Stimulated activated naive CD8-positive, alpha-beta T cell treated with anti-CD3 and anti-CD28 coated beads, Interleukin-15, Interleukin-2, amounts not matched to agents 100 U/mL and 50 U/mL, for 24 hours (primary cell): ENCODE data around the gene CCDC27.

ENCODE experiments used
- ATAC-seq: fragments of 150-1000 bp; cut with Tn5 transposase; one replicate; pipeline ENCODE4 v1.10.0; 2021
- DNase-seq: peaks from one replicate; pipeline ENCODE4 v3.0.0; 2021

Gene CCDC27

DNA sequence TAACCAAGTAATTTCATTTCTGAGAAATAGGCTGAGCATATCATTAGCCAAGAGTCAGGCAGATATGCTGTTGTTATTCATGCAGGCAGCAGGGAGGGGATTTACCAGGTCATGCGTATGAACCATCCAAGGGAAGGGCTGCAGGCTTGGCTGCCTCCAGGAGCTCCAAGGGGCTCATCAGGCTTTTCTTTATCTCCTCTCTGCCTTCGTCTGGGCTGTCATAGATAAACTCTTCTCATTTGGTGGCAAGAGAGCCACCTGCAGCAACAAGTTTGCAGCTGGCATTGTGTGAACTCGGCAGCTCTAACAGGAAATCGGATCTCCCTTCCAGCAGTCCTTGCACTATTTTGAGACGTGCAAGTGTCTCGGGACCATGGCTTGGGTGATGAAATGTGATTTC, 7.5 kb downstream of the CCDC27 start:
- ATAC-seq (no peak), DNase-seq (no peak)

- DNase-seq = no peak
- ATAC-seq = no peak
These were observed 9.2 kb downstream of the CCDC27 start for GRCh38 chr1:3761296-3762010.

DNA sequence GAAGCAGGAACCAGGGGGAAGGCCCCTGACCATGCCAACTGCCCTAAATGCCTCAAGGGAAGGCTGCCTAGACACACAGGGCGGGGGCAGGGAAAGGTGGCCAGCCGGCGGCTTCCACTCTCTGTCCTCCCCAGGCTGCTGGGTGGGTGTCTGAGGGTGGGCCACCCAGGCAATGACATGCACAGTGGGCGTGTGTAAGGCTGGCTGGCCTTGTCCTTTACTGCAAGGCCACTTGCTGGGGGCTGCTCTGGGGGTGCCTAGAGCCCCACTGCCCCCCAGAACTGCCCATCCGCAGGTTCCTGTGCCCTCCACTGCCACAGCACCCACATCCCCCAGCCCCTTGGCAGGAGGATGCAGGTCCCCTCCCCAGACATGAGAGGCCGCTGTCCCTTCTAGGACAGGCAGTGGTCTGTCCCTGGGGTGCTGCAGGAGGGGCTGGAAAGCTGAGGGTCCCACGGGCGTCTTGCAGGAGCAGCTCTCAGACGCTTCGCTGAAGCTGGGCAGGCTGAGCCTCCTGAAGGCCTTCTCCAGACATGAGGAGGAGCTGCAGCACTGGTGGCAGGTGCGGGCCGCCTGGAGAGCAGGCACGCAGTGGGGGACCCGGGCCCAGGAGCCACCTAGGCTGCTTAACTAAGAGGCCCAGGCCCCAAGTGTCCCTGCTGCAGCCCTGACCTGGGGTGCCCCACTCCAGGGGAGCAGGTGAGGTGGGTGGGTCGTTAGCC, 10.1 kb downstream of the CCDC27 start:
- DNase-seq = no peak
- no peak for ATAC-seq

- ATAC-seq (no peak), DNase-seq (no peak)
These were observed 10.6 kb downstream of the CCDC27 start for GRCh38 chr1:3762873-3763228.

- ATAC-seq (no peak), DNase-seq (no peak)
These were observed 11.3 kb downstream of the CCDC27 start for GRCh38 chr1:3763351-3764125.

DNA sequence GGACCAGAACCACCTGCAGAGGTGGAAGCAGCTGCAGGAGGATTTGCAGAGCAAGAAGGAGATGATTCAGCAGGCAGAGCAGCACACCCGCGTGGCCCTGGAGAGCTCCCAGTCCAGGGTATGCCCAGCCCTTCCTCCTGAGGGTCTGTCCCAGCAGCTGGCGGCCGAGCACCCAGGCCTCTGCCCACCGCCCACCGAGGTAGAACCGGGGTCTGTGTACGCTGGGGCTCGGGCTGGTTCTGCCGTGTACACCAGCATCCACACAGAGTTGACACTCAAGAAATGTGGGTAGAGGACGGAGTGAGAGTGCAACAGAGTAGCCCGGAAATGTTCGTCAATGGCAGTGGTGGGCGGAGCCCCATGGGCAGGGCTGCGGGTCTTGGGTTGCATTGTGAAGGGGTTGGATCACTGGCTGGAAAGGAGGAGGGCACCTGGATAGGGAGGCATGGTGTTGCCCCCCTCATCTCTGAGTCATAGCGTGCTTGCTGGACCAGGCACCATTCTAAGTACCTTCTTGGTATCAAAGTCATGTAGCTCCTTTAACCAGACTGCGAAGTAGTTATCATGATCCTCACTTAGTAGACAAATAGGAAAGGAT, 15.2 kb downstream of the CCDC27 start:
- no peak for DNase-seq
- no peak for ATAC-seq

DNA sequence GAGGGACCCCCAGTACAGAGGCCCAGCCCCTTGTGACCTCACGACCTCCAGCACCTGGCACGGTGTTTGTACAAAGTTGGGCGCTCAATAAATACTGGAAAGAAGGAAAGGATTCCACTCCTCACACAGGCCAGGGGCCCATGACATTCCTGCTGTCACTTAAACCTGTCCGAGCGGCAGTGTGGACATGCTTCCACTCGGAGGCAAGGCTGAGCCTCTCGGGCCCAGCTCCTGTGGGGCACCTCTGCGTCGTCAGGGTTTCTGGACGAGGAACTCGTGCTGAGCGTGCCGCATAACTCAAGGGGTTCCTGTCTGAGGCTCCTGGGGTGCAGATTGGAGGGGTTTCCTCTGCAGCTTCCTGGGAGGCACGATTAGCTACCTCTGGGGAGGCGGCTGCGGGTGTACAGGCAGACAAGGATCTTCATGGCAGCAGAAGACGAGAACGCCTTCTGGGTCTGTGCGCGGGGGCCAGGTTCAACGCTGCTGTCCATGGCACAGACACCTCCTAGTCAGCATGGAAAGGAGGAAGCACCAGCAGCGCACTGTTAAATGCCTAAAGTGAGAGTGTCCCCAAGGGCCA, 16.7 kb downstream of the CCDC27 start:
- ATAC-seq = no peak
- no peak for DNase-seq

GRCh38 chr1:3770047-3770765, 18.0 kb downstream of the CCDC27 start:
- ATAC-seq (no peak), DNase-seq (no peak)

- ATAC-seq (no peak), DNase-seq (no peak)
These were observed 19.1 kb downstream of the CCDC27 start for GRCh38 chr1:3771108-3772026.

DNA sequence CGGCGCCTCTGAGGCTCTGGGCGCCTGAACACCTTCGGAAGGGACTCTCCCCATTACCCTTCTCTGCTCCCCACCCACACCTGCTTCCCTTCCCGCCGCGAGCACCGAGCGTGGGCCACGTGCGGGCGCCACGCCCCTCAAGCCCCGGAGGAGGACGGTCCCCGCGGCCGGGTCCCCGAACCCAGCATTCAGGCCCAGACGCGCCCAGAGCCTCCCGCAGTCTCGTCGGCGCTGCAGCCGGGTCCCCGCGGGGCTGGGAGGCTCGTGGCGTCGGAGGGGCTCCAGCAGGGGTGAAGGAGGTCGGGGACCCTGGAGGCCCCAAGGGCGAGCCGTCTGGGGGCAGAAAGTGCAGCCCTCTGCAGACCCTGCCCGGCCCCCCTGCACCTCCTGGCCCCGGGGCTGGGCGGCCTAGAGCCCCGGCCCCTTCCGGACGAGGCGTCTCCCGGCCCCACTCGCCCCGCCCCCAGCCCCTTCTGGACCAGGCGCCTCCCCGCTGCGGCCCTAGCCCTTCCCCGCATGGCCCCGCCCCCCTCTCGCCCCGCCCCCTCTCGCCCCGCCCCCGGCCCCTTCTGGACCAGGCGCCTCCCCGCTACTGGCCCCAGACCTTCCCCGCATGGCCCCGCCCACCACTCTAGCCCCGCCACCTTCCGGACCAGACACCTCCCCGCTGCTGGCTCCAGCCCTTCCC, 19.9 kb downstream of the CCDC27 start:
- DNase-seq (peak; percentile 90), ATAC-seq (peak; percentile 81)

- no peak for DNase-seq
- ATAC-seq = no peak
These were observed 20.7 kb downstream of the CCDC27 start, which contains the start of gene SMIM1 for GRCh38 chr1:3772715-3773571. Gene SMIM1 (plus strand): TSS chr1:3772749. CDS start chr1:3775374, 2,625 bp downstream.

GRCh38 chr1:3773572-3774275, 21.5 kb downstream of the CCDC27 start:
- ATAC-seq (no peak), DNase-seq (no peak)

DNA sequence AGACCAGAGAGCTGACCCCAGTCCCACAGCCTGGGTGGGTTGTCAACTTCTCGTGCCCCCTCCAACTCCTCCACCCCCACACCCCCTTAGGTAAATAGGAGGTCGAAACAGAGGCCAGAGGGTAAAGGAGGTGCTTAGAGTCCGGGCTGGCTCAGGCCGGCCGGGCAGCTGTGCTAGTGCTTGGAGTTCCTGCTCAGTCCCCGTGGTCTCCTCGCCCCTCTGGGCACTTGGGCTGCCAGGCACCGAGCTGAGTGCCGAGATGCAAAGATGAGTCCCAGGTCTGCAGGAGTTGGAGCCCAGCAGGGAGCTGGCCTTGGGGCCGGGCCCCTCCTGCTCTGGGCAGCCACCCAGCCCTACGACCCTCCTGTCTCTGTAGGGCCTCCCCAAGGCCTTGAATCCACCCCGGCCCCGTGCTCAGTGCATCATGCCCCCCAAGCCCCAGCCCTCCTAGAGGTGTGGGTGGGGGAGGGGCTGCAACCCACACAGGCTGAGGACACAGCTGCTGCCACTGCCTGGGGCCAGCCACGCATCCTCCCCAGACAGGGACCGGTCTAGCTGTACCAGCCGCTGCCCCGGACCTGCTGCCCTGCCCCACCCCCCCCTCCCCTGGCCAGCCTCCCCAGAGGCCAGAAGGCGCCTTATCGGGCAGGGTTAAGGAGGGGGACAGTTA, 22.2 kb downstream of the CCDC27 start:
- ATAC-seq (no peak), DNase-seq (no peak)

DNA sequence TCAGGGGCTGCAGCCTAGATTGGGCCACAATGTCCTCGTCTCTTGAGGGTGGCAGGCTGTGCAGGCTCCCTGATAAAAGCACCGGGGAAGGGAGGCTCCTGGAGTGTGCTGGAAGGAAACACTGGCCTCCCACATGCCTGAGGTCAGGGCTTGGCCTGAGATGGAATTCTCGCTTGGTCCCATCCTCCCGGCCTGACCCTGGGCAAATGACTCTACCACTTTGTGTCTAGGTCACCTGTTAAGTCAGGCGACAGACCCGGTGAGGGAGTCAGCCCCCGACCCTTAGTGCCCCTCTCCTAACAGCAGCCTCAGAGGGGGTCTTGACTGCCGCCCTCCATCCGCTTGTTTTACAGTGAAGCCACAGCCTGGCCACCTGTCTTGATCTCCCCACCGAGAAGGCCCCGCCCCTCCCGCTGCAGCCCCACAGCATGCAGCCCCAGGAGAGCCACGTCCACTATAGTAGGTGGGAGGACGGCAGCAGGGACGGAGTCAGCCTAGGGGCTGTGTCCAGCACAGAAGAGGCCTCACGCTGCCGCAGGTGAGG, 22.8 kb downstream of the CCDC27 start:
- no peak for ATAC-seq
- DNase-seq = no peak

GRCh38 chr1:3775490-3776230, 23.4 kb downstream of the CCDC27 start:
- DNase-seq (peak; percentile 56), ATAC-seq (peak; percentile 48)

GRCh38 chr1:3776231-3776961, 24.1 kb downstream of the CCDC27 start:
- DNase-seq = no peak
- ATAC-seq = no peak
